Measurements from ENCODE around the gene ARHGAP28. TPM values are rescaled to one million over a fixed set of nuclear protein-coding genes. Genes with fewer than 3 reads are reported as not detected.

ARHGAP28 gene
- total RNA-seq, 1 donor from 2014 or later, result 0.68 TPM

- ATAC-seq (no peak), DNase-seq (ENCODE audit: low spot score) (no peak)
Observed at GRCh38 chr18:6859676-6860422, 130.3 kb downstream of the ARHGAP28 start.

GRCh38 chr18:6860804-6861448, 131.4 kb downstream of the ARHGAP28 start:
- ATAC-seq (no peak), DNase-seq (ENCODE audit: low spot score) (no peak)

- ATAC-seq (no peak), DNase-seq (ENCODE audit: low spot score) (no peak)
Observed at GRCh38 chr18:6865251-6865650, 135.7 kb downstream of the ARHGAP28 start.

- no peak for DNase-seq (ENCODE audit: low spot score)
- ATAC-seq, result no peak
Observed at GRCh38 chr18:6866552-6867085, 137.1 kb downstream of the ARHGAP28 start.

GRCh38 chr18:6868033-6868432, 138.5 kb downstream of the ARHGAP28 start:
- no peak for ATAC-seq
- DNase-seq (ENCODE audit: low spot score), result no peak

- DNase-seq (ENCODE audit: low spot score), result no peak
- ATAC-seq, result no peak
Observed at GRCh38 chr18:6871566-6871965, 142.1 kb downstream of the ARHGAP28 start.

GRCh38 chr18:6873040-6873751, 143.7 kb downstream of the ARHGAP28 start:
- DNase-seq (ENCODE audit: low spot score) (no peak), ATAC-seq (no peak)

- DNase-seq (ENCODE audit: low spot score) (no peak), ATAC-seq (no peak)
Observed at GRCh38 chr18:6874315-6874714, 144.8 kb downstream of the ARHGAP28 start.

DNA sequence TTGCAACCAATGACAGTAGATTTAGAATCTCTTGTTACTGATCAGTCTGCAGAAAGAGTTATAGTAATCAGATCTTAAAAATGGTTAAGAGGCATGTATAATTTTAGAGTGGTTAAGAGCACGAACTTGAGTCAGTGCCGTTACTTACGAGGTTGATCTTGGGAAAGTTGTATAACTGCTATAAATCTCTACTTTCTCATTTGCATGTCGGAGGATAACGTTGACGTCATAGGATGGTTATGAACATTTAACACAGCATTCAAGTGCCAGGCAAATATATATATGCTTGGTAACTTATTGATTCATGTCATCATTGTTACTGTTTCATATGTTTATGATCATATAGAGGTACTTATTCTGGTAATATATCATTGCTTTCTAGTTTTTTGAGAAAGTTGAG, 146.2 kb downstream of the ARHGAP28 start:
- no peak for ATAC-seq
- no peak for DNase-seq (ENCODE audit: low spot score)

- no peak for ATAC-seq
Observed at GRCh38 chr18:6876641-6877041, 147.1 kb downstream of the ARHGAP28 start.

DNA sequence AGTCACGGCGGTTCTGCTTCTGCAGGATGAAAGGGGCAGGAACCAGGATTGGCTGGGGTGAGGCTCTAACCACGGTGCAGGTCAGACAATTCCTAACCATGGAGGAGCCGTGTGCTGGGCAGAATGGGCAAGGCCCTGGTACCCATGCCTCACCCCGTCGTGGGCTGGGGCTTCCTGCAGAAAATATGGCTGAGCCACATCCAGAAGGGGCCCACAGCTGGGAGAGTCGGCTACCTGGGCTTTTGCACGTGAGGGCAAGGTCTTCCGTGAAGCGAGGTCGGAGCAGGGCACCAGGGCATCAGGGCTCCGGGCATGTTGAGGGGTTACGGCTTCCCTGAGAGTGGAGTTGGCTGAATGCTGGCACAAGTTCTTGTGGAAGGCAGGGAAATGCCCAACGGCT, 147.8 kb downstream of the ARHGAP28 start:
- DNase-seq (ENCODE audit: low spot score), result no peak
- ATAC-seq, result no peak

More at GRCh38 chr18:6876641-6877041, 147.1 kb downstream of the ARHGAP28 start:
- no peak for DNase-seq (ENCODE audit: low spot score)

- ATAC-seq, result no peak
- DNase-seq (ENCODE audit: low spot score), result no peak
Observed at GRCh38 chr18:6878556-6879297, 149.2 kb downstream of the ARHGAP28 start.

GRCh38 chr18:6879508-6880195, 150.1 kb downstream of the ARHGAP28 start:
- no peak for ATAC-seq
- DNase-seq (ENCODE audit: low spot score), result no peak

DNA sequence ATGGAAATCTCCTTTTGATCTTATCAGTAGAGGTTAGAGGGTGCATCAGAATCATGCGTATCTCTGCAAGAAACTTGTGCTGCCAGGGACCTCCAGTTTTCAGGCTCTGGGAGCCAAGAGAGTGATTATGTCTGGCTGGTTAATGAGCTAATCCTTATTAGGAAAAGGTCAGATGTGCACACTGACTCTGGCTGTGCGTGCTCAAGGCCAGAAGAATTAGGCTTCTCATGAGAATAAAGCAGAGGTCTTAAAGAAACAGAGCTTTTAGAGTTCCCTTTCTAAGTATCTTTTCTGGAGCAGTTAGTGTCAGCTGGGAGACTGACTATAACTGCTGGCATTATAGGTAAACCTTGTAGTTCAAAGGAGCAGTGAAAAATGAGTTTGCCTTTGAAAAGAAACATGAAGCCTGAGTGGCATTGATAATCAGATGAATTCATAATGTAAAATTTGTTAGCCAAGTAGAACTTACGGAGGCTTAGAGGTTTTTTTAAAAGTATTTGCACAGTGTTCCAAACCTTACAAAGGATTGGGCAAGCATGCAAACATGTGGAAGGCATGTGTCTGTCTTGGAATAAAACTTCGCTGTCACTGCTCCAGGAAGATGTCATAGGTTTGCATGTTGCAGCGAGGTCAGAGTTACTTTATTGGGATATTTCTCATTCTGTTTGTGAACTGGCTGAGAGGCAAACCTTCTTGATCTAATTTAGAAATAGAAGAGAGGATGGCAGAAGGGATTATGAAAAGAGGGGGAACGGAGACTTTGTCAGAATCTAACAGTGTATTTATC, 151.7 kb downstream of the ARHGAP28 start:
- ATAC-seq, result no peak
- no peak for DNase-seq (ENCODE audit: low spot score)

- DNase-seq (ENCODE audit: low spot score) (no peak), ATAC-seq (no peak)
Observed at GRCh38 chr18:6882401-6882800, 152.9 kb downstream of the ARHGAP28 start.

DNA sequence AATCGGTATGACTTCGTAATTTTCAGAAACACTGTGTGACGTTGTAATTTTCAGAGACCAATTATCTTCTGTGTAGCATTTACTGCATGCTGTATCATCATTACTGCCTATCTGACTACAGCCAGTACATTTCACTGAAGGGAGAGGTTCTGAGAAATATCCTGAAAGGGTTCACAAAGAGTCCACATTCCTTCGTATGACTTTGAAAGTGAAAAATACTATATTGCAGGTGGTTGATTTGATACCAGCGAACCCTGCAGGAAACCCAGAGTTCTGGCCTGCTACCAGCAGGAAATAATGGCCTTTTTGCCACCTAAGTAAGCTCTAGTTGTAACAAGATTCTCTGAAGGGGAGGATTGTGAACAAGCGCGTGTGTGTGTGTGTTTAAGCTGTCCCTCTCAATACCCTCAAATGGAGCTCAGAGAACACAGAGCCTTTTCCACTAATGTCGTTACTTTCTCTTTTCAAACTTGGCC, 155.5 kb downstream of the ARHGAP28 start:
- ATAC-seq (no peak), DNase-seq (ENCODE audit: low spot score) (no peak)

GRCh38 chr18:6885992-6886796, 156.7 kb downstream of the ARHGAP28 start:
- DNase-seq (ENCODE audit: low spot score), result no peak

GRCh38 chr18:6886797-6887330, 157.3 kb downstream of the ARHGAP28 start:
- no peak for ATAC-seq

More at GRCh38 chr18:6885992-6886796, 156.7 kb downstream of the ARHGAP28 start:
- peak; percentile 95 for ATAC-seq

More at GRCh38 chr18:6886797-6887330, 157.3 kb downstream of the ARHGAP28 start:
- no peak for DNase-seq (ENCODE audit: low spot score)
